GM23338 (cell line): ENCODE measurements around the gene AQP1. TPM values are rescaled to one million over a fixed set of nuclear protein-coding genes. Genes with fewer than 3 reads are reported as not detected.

Experiments
- ATAC-seq: fragments of 200-7000 bp; cut with Tn5 transposase; 3 replicates; pipeline ENCODE4 v1.9.1; 2020
- DNase-seq: peaks from one replicate; pipeline ENCODE4 v3.0.0-alpha.2; 2015; ENCODE audit warnings: low spot score
- H2AFZ ChIP-seq: fragments of 200-600 bp; sonication (generic); 2 replicates; pipeline ENCODE4 v1.8.0; 2016; ENCODE audit warnings: antibody characterized with exemption, mild to moderate bottlenecking, moderate library complexity
- H3F3A ChIP-seq: fragments of 200-600 bp; sonication (generic); replicated peaks from 2 replicates; pipeline ENCODE4 v1.8.0; 2017; ENCODE audit warnings: antibody characterized with exemption, mixed run types, low read depth
- H3K27ac ChIP-seq: fragments of 200-600 bp; sonication (generic); 2 replicates; pipeline ENCODE4 v1.6.1; 2016; ENCODE audit warnings: low read depth
- H3K27me3 ChIP-seq: fragments of 200-600 bp; sonication (generic); 2 replicates; pipeline ENCODE4 v1.8.0; 2016; ENCODE audit warnings: mild to moderate bottlenecking, mixed run types, moderate library complexity; ENCODE audit not compliant: insufficient read depth
- H3K36me3 ChIP-seq: fragments of 200-600 bp; sonication (generic); 2 replicates; pipeline ENCODE4 v1.8.0; 2016; ENCODE audit warnings: mild to moderate bottlenecking; ENCODE audit not compliant: insufficient read depth
- H3K4me1 ChIP-seq: fragments of 200-600 bp; sonication (generic); 2 replicates; pipeline ENCODE4 v1.8.0; 2016; ENCODE audit warnings: mild to moderate bottlenecking, moderate library complexity; ENCODE audit not compliant: insufficient read depth
- H3K4me2 ChIP-seq: fragments of 200-600 bp; sonication (generic); 2 replicates; pipeline ENCODE4 v1.7.1; 2017; ENCODE audit warnings: mixed run types
- H3K4me3 ChIP-seq: fragments of 200-600 bp; sonication (generic); 2 replicates; pipeline ENCODE4 v1.6.1; 2016; ENCODE audit warnings: mixed run types
- H3K79me2 ChIP-seq: fragments of 200-600 bp; sonication (generic); replicated peaks from 2 replicates; pipeline ENCODE4 v1.8.0; 2017; ENCODE audit warnings: mild to moderate bottlenecking; ENCODE audit not compliant: insufficient read depth
- H3K9me2 ChIP-seq: fragments of 200-600 bp; sonication (generic); 2 replicates; pipeline ENCODE4 v1.8.0; 2017; ENCODE audit not compliant: insufficient read depth
- H4K20me1 ChIP-seq: fragments of 200-600 bp; sonication (generic); replicated peaks from 2 replicates; pipeline ENCODE4 v1.8.0; 2017; ENCODE audit warnings: mild to moderate bottlenecking; ENCODE audit not compliant: insufficient read depth
- H3K27ac Mint-ChIP-seq: 2 replicates; pipeline ENCODE4 v1.8.0; 2020; ENCODE audit warnings: inconsistent platforms, mild to moderate bottlenecking, moderate library complexity, mixed read lengths
- H3K27me3 Mint-ChIP-seq: 3 replicates; pipeline ENCODE4 v1.8.0; 2022; ENCODE audit warnings: low read depth, mild to moderate bottlenecking, moderate library complexity, mixed read lengths, inconsistent platforms; ENCODE audit not compliant: insufficient read depth, poor library complexity
- H3K36me3 Mint-ChIP-seq: 3 replicates; pipeline ENCODE4 v1.8.0; 2021; ENCODE audit warnings: low read depth, mild to moderate bottlenecking, inconsistent platforms, moderate library complexity, mixed read lengths
- H3K4me1 Mint-ChIP-seq: 3 replicates; pipeline ENCODE4 v1.8.0; 2020; ENCODE audit warnings: mild to moderate bottlenecking, inconsistent platforms, mixed read lengths
- H3K4me3 Mint-ChIP-seq: 3 replicates; pipeline ENCODE4 v1.8.0; 2021; ENCODE audit warnings: moderate library complexity, mild to moderate bottlenecking, inconsistent platforms, mixed read lengths
- H3K9me3 Mint-ChIP-seq: 3 replicates; pipeline ENCODE4 v1.8.0; 2020; ENCODE audit warnings: moderate library complexity, mild to moderate bottlenecking, inconsistent platforms, mixed read lengths
- CREB1 ChIP-seq: fragments of 250-450 bp; sonication (Bioruptor Pico); IDR thresholded peaks from 2 replicates; pipeline ENCODE4 v1.5.0; 2020; ENCODE audit warnings: low read depth, mild to moderate bottlenecking, moderate library complexity
- CTCF ChIP-seq, 2 experiments: fragments of 200-600 bp in 1 of 2; sonication (generic) in 1 of 2; conservative IDR thresholded peaks; 2 replicates each; pipeline versions ENCODE4 v1.5.1 to v1.6.1; 2016 to 2017; ENCODE audit warnings: antibody characterized with exemption in 2 of 2, low read depth in 2 of 2, mild to moderate bottlenecking in 2 of 2, moderate library complexity in 1 of 2
- ETS1 ChIP-seq: IDR thresholded peaks from 2 replicates; pipeline ENCODE4 v1.6.1; 2016; ENCODE audit warnings: antibody characterized with exemption
- EZH2phosphoT487 ChIP-seq: fragments of 200-600 bp; sonication (generic); IDR thresholded peaks from one replicate; pipeline ENCODE4 v1.8.1; 2018; ENCODE audit warnings: antibody characterized with exemption; ENCODE audit not compliant: unreplicated experiment
- JUNB ChIP-seq: IDR thresholded peaks from one replicate; pipeline ENCODE4 v1.6.1; 2016; ENCODE audit warnings: antibody characterized with exemption; ENCODE audit not compliant: unreplicated experiment
- NANOG ChIP-seq: IDR thresholded peaks from 2 replicates; pipeline ENCODE4 v1.6.1; 2016; ENCODE audit warnings: antibody characterized with exemption, borderline replicate concordance
- POLR2AphosphoS5 ChIP-seq: IDR thresholded peaks from 2 replicates; pipeline ENCODE4 v1.6.1; 2016; ENCODE audit warnings: antibody characterized with exemption, low read depth
- REST ChIP-seq: IDR thresholded peaks from one replicate; pipeline ENCODE4 v1.6.1; 2018; ENCODE audit warnings: antibody characterized with exemption; ENCODE audit not compliant: unreplicated experiment
- STAT1 ChIP-seq: IDR thresholded peaks from one replicate; pipeline ENCODE4 v1.6.1; 2016; ENCODE audit warnings: antibody characterized with exemption; ENCODE audit not compliant: unreplicated experiment
- ZNF114 ChIP-seq: fragments of 250-450 bp; sonication (Bioruptor Pico); IDR thresholded peaks from 2 replicates; pipeline ENCODE4 v1.5.0; 2020; ENCODE audit warnings: mild to moderate bottlenecking, moderate library complexity
- ZNF331 ChIP-seq: fragments of 250-450 bp; sonication (Bioruptor Pico); IDR thresholded peaks from 2 replicates; pipeline ENCODE4 v1.5.0; 2020; ENCODE audit warnings: low read depth, mild to moderate bottlenecking, moderate library complexity
- ZNF462 ChIP-seq: fragments of 250-450 bp; sonication (Bioruptor Pico); IDR thresholded peaks from 2 replicates; pipeline ENCODE4 v1.5.0; 2020; ENCODE audit warnings: mild to moderate bottlenecking, moderate library complexity
- polyA plus RNA-seq: library from polyadenylated mRNA; unstranded; fragments of >200 nt; fragmentation: Nextera tagmentation; extraction: Ambion mirVana; gene quantifications from 2 replicates; pipeline ENCODE4 v1.2.1, GENCODE V29; 2016
- total RNA-seq: library from RNA; depleted of rRNA; stranded (reverse); fragments of >200 nt; shearing (Covaris generic); gene quantifications from 2 replicates; pipeline ENCODE4 v1.2.3, GENCODE V29; 2014

The AQP1 gene
- total and polyA plus RNA-seq, 2 experiments from 2014 or later = 0.28 TPM; not detected in 1

GRCh38 chr7:30890226-30890625 lies 21.4 kb upstream of the AQP1 start:
- H4K20me1 ChIP-seq = no peaks in the 10 kb centered on the region
- no peak overlapping the region for H3K27ac ChIP-seq
- Mint-ChIP-seq H3K9me3 (no peaks in the 10 kb centered on the region), H3K4me1 (peaks cover 16% of the 10 kb centered on the region), H3K27ac (no peak overlapping the region), H3K4me3 (no peak overlapping the region), H3K36me3 (no peaks in the 10 kb centered on the region), H3K27me3 (no peaks in the 10 kb centered on the region)
- H3K4me1 ChIP-seq = no peaks in the 10 kb centered on the region
- no peak overlapping the region for H2AFZ ChIP-seq
- no peak for DNase-seq
- TF ChIP-seq STAT1 = no peak
- TF ChIP-seq ETS1 = no peak
- no peak for TF ChIP-seq CTCF (conservative IDR thresholded peaks at IDR 0.05; ENCODE audit: low read depth in 2 of 2)
- TF ChIP-seq POLR2AphosphoS5 = no peak
- TF ChIP-seq EZH2phosphoT487 = no peak
- no peak for TF ChIP-seq NANOG
- TF ChIP-seq REST = no peak
- no peak for TF ChIP-seq JUNB
- TF ChIP-seq ZNF462 = no peak
- TF ChIP-seq CREB1 (CRISPR knock-in tag) = no peak
- no peak for TF ChIP-seq ZNF331 (CRISPR knock-in tag)
- TF ChIP-seq ZNF114 = no peak
- no peak overlapping the region for H3K4me3 ChIP-seq
- no peaks in the 10 kb centered on the region for H3K36me3 ChIP-seq
- H3K9me2 ChIP-seq = no peaks in the 10 kb centered on the region
- no peak for ATAC-seq
- no peaks in the 10 kb centered on the region for H3K79me2 ChIP-seq
- H3K27me3 ChIP-seq = no peaks in the 10 kb centered on the region
- H3K4me2 ChIP-seq = no peak overlapping the region
- H3F3A ChIP-seq = no peaks in the 10 kb centered on the region
